ENCODE results near the gene SLC6A13. TPM values are rescaled to one million over a fixed set of nuclear protein-coding genes. Genes with fewer than 3 reads are reported as not detected.

The SLC6A13 gene
- total RNA-seq, 2 experiments from 2014 or later: 0.11 to 0.60 TPM

DNA sequence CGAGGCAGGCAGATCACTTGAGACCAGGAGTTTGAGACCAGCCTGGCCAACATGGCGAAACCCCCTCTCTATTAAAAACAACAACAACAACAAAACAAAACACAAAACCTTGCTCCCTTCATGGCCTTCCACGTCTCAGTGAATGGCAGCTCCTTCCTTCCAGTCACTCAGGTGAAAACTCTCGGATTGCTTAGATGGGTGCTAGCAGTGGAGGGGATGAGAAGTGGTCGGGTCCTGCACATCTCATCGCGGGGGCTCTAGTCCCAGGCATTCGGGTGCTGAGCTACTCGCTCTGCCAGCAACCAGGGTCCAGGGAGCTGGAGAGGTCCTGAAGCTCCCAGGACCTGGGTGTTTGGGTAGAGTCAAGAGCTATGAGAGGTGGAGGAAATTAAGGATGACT lies 7.7 kb downstream of the SLC6A13 start:
- H3K9me3 Mint-ChIP-seq: no peaks in the 10 kb centered on the region
- intact Hi-C loops (cut with DNase I, micrococcal nuclease): no loop called here
- Histone ChIP-seq H3K4me3 (ENCODE audit: low read length) (no peak overlapping the region), H3K4me1 (ENCODE audit: insufficient read depth, low read length) (no peaks in the 10 kb centered on the region), H3K36me3 (ENCODE audit: insufficient read depth, low read length) (no peaks in the 10 kb centered on the region), H3K27me3 (ENCODE audit: control insufficient read depth in 1 of 2, insufficient read depth in 2 of 2, low read length in 2 of 2) (peaks cover 10 to 22% of the 10 kb centered on the region in 2 experiments), H3K9me3 (ENCODE audit: control insufficient read depth in 1 of 2, insufficient read depth in 1 of 2, low read length in 2 of 2) (no peaks in the 10 kb centered on the region), H3K27ac (ENCODE audit: low read depth in 1 of 2, low read length in 2 of 2) (no peak overlapping the region)
- ChIA-PET CTCF (no interaction called here), POLR2A (no interaction called here)
- TF ChIP-seq, protein P1, sequence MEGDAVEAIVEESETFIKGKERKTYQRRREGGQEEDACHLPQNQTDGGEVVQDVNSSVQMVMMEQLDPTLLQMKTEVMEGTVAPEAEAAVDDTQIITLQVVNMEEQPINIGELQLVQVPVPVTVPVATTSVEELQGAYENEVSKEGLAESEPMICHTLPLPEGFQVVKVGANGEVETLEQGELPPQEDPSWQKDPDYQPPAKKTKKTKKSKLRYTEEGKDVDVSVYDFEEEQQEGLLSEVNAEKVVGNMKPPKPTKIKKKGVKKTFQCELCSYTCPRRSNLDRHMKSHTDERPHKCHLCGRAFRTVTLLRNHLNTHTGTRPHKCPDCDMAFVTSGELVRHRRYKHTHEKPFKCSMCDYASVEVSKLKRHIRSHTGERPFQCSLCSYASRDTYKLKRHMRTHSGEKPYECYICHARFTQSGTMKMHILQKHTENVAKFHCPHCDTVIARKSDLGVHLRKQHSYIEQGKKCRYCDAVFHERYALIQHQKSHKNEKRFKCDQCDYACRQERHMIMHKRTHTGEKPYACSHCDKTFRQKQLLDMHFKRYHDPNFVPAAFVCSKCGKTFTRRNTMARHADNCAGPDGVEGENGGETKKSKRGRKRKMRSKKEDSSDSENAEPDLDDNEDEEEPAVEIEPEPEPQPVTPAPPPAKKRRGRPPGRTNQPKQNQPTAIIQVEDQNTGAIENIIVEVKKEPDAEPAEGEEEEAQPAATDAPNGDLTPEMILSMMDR (IDR thresholded peaks at IDR 0.05): no peak
- H3K27me3 Mint-ChIP-seq: peaks cover 49% of the 10 kb centered on the region
- no peak overlapping the region for H3K27ac Mint-ChIP-seq
- H3K36me3 Mint-ChIP-seq (ENCODE audit: low read depth): no peaks in the 10 kb centered on the region
- H3K4me1 Mint-ChIP-seq (ENCODE audit: low read depth): no peaks in the 10 kb centered on the region
- DNase-seq (no peak), ATAC-seq (ENCODE audit: poor library complexity) (no peak)
- H3K4me3 Mint-ChIP-seq: no peak overlapping the region

DNA sequence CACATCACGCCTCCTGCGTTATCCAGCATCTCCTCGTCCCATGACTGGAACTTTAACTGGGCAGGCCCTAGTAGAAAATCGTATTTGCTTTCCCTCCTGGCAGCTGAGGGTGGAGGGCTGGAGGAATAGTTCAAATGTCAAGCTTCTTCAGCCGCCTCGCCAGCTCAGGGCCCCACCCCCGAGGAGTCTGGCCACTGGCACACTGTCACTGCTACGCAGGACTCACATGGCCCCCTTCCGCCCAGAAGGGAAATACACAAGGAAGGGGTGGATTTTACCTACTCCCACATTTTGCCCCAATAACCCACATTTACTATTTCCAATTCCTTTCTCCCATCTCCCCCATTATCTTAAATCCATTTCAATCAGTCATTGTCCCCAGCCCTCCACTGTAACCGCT lies 8.6 kb downstream of the SLC6A13 start:
- ATAC-seq (ENCODE audit: poor library complexity) (no peak), DNase-seq (no peak)
- Histone ChIP-seq H3K4me3 (ENCODE audit: low read length) (no peak overlapping the region), H3K9me3 (ENCODE audit: control insufficient read depth in 1 of 2, insufficient read depth in 1 of 2, low read length in 2 of 2) (no peaks in the 10 kb centered on the region), H3K27me3 (ENCODE audit: control insufficient read depth in 1 of 2, insufficient read depth in 2 of 2, low read length in 2 of 2) (peaks cover 10 to 22% of the 10 kb centered on the region in 2 experiments), H3K4me1 (ENCODE audit: insufficient read depth, low read length) (no peaks in the 10 kb centered on the region), H3K27ac (ENCODE audit: low read depth in 1 of 2, low read length in 2 of 2) (no peak overlapping the region), H3K36me3 (ENCODE audit: insufficient read depth, low read length) (no peaks in the 10 kb centered on the region)
- TF ChIP-seq, protein P1 (IDR thresholded peaks at IDR 0.05): no peak
- no peaks in the 10 kb centered on the region for H3K4me1 Mint-ChIP-seq (ENCODE audit: low read depth)
- H3K4me3 Mint-ChIP-seq: no peak overlapping the region
- POLR2A ChIA-PET: no interaction called here
- intact Hi-C loops (cut with DNase I, micrococcal nuclease): no loop called here
- CTCF ChIA-PET: no interaction called here
- no peaks in the 10 kb centered on the region for H3K36me3 Mint-ChIP-seq (ENCODE audit: low read depth)
- H3K27me3 Mint-ChIP-seq: peaks cover 45% of the 10 kb centered on the region
- no peaks in the 10 kb centered on the region for H3K9me3 Mint-ChIP-seq
- H3K27ac Mint-ChIP-seq: no peak overlapping the region

DNA sequence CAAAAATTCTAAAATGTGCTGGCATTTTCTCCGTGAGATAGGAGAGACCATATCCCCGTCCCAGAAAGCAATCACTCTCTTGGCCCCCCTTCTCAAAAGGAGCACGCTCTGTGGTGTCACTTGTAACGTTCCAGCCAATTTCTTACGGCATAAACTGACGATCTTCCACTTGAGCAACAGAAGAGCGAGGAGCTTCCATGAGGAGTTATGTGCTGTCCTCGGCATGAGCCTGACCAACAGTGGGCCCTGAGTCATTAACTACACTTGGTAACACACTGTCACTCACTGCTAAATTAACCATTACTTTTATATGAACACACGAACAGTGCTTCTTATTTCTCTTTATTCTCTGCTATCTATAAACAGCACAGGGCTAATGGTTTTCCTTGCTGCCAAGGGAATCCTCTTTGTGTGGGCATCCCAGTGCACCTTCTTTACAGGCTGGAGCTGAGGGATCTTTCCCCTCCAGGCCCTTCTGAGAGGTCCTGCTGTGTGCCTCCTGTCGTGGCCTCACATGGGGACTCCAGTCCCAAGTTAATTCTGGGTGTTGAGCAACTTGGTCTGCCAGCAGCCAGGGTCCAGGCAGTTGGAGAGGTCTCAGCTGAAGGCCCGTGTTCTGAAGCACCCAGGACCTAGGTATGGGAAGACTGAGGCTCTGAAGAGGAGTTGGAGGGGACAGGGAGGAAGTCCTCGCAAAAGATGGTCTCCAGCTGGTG lies 9.4 kb downstream of the SLC6A13 start:
- intact Hi-C loops (cut with DNase I, micrococcal nuclease): no loop called here
- CTCF ChIA-PET: no interaction called here
- H3K4me1 ChIP-seq (ENCODE audit: insufficient read depth, low read length): no peaks in the 10 kb centered on the region
- ATAC-seq (ENCODE audit: poor library complexity): no peak
- peaks cover 0 to 1% of the 10 kb centered on the region in 2 experiments for H3K9me3 ChIP-seq (ENCODE audit: control insufficient read depth in 1 of 2, insufficient read depth in 1 of 2, low read length in 2 of 2)
- H3K27ac ChIP-seq (ENCODE audit: low read depth in 1 of 2, low read length in 2 of 2): no peak overlapping the region
- Mint-ChIP-seq H3K4me1 (ENCODE audit: low read depth) (no peaks in the 10 kb centered on the region), H3K9me3 (no peaks in the 10 kb centered on the region), H3K4me3 (no peak overlapping the region), H3K36me3 (ENCODE audit: low read depth) (no peaks in the 10 kb centered on the region), H3K27me3 (peaks cover 42% of the 10 kb centered on the region), H3K27ac (no peak overlapping the region)
- H3K36me3 ChIP-seq (ENCODE audit: insufficient read depth, low read length): no peaks in the 10 kb centered on the region
- H3K4me3 ChIP-seq (ENCODE audit: low read length): no peak overlapping the region
- POLR2A ChIA-PET: no interaction called here
- H3K27me3 ChIP-seq (ENCODE audit: control insufficient read depth in 1 of 2, insufficient read depth in 2 of 2, low read length in 2 of 2): peaks cover 5 to 22% of the 10 kb centered on the region in 2 experiments
- DNase-seq: no peak
- TF ChIP-seq, protein P1 (IDR thresholded peaks at IDR 0.05): no peak
